SK-N-SH treated with all-trans-retinoic acid at 6 μM for 48 hours (cell line): ENCODE results near the gene SHC1.

Experiments
- ATAC-seq: fragments of 200-7000 bp; cut with Tn5 transposase; 3 replicates; pipeline ENCODE4 v1.9.1; 2020; ENCODE audit warnings: mild to moderate bottlenecking, moderate library complexity
- ARNTL ChIP-seq: fragments of 450-650 bp; formaldehyde crosslinking; IDR thresholded peaks from 2 replicates; pipeline ENCODE4 v1.5.0; 2020; ENCODE audit warnings: low read depth, mild to moderate bottlenecking, moderate library complexity, borderline replicate concordance
- CSDC2 ChIP-seq: fragments of 250-450 bp; sonication (Bioruptor Pico); IDR thresholded peaks from 2 replicates; pipeline ENCODE4 v1.5.0; 2020; ENCODE audit warnings: mild to moderate bottlenecking, moderate library complexity
- ESRRG ChIP-seq: fragments of 250-450 bp; sonication (Bioruptor Pico); IDR thresholded peaks from 2 replicates; pipeline ENCODE4 v1.6.1; 2021; ENCODE audit warnings: mild to moderate bottlenecking
- GLIS3 ChIP-seq: fragments of 250-450 bp; sonication (Bioruptor Pico); IDR thresholded peaks from 2 replicates; pipeline ENCODE4 v1.5.0; 2020; ENCODE audit warnings: mild to moderate bottlenecking, moderate library complexity
- ISL1 ChIP-seq: fragments of 250-450 bp; sonication (Bioruptor Pico); IDR thresholded peaks from 2 replicates; pipeline ENCODE4 v2.1.2; 2022; ENCODE audit warnings: mild to moderate bottlenecking, moderate library complexity
- OSR1 ChIP-seq: fragments of 250-450 bp; sonication (Bioruptor Pico); IDR thresholded peaks from 2 replicates; pipeline ENCODE4 v1.8.0; 2022; ENCODE audit warnings: moderate library complexity, mild to moderate bottlenecking, inconsistent platforms
- RARB ChIP-seq: fragments of 250-450 bp; sonication (Bioruptor Pico); IDR thresholded peaks from 2 replicates; pipeline ENCODE4 v1.8.0; 2021; ENCODE audit warnings: mild to moderate bottlenecking, moderate library complexity
- SNAI2 ChIP-seq: fragments of 250-450 bp; sonication (Bioruptor Pico); IDR thresholded peaks from 2 replicates; pipeline ENCODE4 v1.5.0; 2020; ENCODE audit warnings: mild to moderate bottlenecking, moderate library complexity
- TCF4 ChIP-seq: fragments of 250-450 bp; sonication (Bioruptor Pico); IDR thresholded peaks from 2 replicates; pipeline ENCODE4 v1.8.0; 2021; ENCODE audit warnings: mild to moderate bottlenecking, moderate library complexity, borderline replicate concordance
- TOX ChIP-seq: fragments of 250-450 bp; sonication (Bioruptor Pico); IDR thresholded peaks from 2 replicates; pipeline ENCODE4 v1.8.0; 2021; ENCODE audit warnings: mild to moderate bottlenecking, moderate library complexity, borderline replicate concordance
- ZC3H10 ChIP-seq: fragments of 250-450 bp; sonication (Bioruptor Pico); IDR thresholded peaks from 2 replicates; pipeline ENCODE4 v1.5.1; 2021; ENCODE audit warnings: mild to moderate bottlenecking, moderate library complexity
- ZFP3 ChIP-seq: fragments of 250-450 bp; sonication (Bioruptor Pico); IDR thresholded peaks from 2 replicates; pipeline ENCODE4 v1.5.0; 2020; ENCODE audit warnings: mild to moderate bottlenecking, moderate library complexity
- ZFP30 ChIP-seq: fragments of 450-650 bp; formaldehyde crosslinking; IDR thresholded peaks from 2 replicates; pipeline ENCODE4 v1.5.0; 2022; ENCODE audit warnings: mild to moderate bottlenecking, moderate library complexity
- ZNF565 ChIP-seq: fragments of 450-650 bp; formaldehyde crosslinking; conservative IDR thresholded peaks from 2 replicates; pipeline ENCODE4 v1.5.0; 2020; ENCODE audit warnings: low read depth, mild to moderate bottlenecking, moderate library complexity
- ZNF70 ChIP-seq: fragments of 450-650 bp; formaldehyde crosslinking; IDR thresholded peaks from 2 replicates; pipeline ENCODE4 v1.5.0; 2020; ENCODE audit warnings: mild to moderate bottlenecking, moderate library complexity
- ZNF8 ChIP-seq: fragments of 450-650 bp; formaldehyde crosslinking; IDR thresholded peaks from 2 replicates; pipeline ENCODE4 v1.5.0; 2020; ENCODE audit warnings: mild to moderate bottlenecking, moderate library complexity
- TF ChIP-seq, protein P1 (sequence below): fragments of 250-450 bp; sonication (Bioruptor Pico); IDR thresholded peaks from 2 replicates; pipeline ENCODE4 v1.5.1; 2021; ENCODE audit warnings: mild to moderate bottlenecking, moderate library complexity
- TF ChIP-seq, protein P2 (sequence below): fragments of 250-450 bp; sonication (Bioruptor Pico); IDR thresholded peaks from 2 replicates; pipeline ENCODE4 v1.5.1; 2020; ENCODE audit warnings: low read depth, mild to moderate bottlenecking, moderate library complexity
- TF ChIP-seq, protein P3 (sequence below): fragments of 250-450 bp; sonication (Bioruptor Pico); IDR thresholded peaks from 2 replicates; pipeline ENCODE4 v1.5.0; 2020; ENCODE audit warnings: mild to moderate bottlenecking, moderate library complexity
- TF ChIP-seq, protein P4 (sequence below): fragments of 250-450 bp; sonication (Bioruptor Pico); IDR thresholded peaks from 2 replicates; pipeline ENCODE4 v1.8.0; 2021; ENCODE audit warnings: low read depth, mild to moderate bottlenecking, moderate library complexity, borderline replicate concordance

The SHC1 gene

DNA sequence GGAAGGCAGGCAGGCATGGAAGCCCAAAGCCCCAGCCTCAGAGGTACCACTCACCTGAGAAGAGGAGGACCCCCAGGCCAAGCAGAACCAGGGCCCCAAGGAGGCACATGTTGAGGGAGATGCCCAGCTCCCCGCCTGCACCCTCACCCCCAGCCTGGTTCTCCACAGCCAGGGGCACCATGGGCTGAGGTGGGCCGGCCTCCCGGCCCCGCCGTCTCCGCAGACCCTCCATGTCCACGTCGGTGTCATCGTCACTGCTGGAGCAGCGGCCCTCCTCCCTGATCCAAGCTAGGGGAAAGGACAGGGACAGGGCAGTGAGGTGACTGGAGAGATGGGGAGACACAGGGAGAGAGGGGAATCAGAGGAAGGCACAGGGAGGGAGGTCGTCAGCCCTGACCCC lies 22.5 kb downstream of the SHC1 start (continued):
- TF ChIP-seq ZNF565 (CRISPR knock-in tag) (no peak), OSR1 (CRISPR knock-in tag) (no peak), ZFP3 (CRISPR knock-in tag) (no peak)
- TF ChIP-seq, protein P1, sequence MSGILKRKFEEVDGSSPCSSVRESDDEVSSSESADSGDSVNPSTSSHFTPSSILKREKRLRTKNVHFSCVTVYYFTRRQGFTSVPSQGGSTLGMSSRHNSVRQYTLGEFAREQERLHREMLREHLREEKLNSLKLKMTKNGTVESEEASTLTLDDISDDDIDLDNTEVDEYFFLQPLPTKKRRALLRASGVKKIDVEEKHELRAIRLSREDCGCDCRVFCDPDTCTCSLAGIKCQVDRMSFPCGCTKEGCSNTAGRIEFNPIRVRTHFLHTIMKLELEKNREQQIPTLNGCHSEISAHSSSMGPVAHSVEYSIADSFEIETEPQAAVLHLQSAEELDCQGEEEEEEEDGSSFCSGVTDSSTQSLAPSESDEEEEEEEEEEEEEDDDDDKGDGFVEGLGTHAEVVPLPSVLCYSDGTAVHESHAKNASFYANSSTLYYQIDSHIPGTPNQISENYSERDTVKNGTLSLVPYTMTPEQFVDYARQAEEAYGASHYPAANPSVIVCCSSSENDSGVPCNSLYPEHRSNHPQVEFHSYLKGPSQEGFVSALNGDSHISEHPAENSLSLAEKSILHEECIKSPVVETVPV, result no peak
- TF ChIP-seq, all 23 proteins: peak for 0

DNA sequence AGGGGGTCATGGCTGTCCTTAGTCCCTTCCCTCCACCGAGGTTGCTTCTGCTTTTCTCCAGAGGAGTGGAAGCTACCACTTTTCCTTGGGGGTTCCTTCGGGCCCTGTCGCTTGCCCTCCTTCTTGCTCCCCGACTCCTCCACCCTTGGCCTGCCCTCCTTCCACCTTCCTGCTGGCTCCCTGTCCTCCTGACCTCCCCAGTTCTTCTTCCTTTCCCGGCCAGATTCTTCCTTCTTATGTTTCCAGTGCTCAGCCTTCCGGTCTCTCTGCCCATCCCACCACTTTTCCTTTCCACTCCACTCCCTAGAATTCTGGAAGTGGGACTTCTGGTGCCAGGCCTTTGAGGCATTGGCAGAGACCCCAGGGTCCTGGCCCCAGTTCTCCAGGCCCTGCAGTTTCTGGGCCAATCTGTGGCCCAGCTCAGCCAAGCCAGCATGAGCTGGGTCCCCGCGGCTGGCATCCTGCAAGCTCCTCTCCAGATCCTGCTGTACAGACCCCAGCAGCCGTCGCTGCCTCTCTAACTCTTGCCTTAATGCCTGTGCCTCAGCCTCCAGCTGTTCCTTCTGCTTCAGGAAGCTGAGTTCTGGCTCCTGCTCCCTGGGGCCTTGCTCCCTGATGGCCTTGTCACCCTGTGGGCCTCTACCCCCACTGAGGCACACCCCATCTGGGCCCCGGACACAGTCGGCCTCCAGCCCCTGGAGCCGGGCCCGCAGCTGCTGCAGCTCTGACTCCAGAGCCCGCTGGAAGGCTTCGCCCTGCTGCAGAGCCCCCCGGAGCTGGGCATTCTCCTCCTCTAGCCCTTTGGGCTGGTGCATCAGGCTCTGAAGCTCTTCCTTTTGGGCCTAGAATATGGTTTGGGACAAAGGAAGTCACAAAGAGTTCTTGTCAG lies 24.3 kb downstream of the SHC1 start:
- no peak for ATAC-seq
- TF ChIP-seq RARB (CRISPR knock-in tag) (no peak), ZFP3 (CRISPR knock-in tag) (no peak), TOX (CRISPR knock-in tag) (no peak), OSR1 (CRISPR knock-in tag) (no peak), ARNTL (no peak)

DNA sequence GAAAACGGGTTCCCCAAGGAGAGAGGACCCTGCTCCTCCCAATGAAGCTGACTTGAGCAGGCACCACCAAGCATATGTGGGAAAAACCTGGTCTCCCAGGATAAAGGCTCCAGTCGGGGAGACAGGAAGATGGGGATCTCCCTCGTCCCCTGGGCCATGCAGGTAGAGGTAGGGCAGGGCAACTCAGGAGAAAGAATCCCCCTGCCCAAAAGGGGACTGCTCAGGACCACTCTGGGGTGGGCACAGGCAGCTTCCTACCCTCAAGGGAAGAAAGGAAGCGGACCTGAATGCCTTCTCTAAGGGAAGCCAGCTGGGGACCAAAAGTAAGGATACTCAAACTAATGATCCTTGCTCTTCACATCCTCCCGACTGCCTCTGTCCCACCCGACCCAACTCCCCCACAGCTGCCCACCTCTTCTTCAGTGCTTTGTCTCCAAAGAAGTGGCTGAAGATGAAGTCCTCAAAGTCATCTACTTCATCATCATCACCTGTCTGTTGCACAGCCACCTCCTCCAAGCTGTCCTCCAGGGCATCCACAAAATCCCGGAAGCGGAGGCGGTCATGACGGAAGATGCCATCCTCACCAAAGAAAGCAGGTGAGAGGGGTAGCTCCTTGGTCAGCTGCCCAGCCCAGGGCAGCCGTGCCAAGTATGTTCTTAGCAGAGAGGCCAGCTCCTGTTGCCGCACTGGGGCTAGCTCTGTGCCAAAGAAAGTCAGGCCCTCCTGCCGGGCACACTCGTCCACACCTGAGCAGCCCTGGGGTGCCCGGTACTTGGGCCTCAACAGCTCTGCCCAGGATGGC lies 25.2 kb downstream of the SHC1 start:
- no peak for ATAC-seq
- no peak for TF ChIP-seq ARNTL
- TF ChIP-seq, protein P2, sequence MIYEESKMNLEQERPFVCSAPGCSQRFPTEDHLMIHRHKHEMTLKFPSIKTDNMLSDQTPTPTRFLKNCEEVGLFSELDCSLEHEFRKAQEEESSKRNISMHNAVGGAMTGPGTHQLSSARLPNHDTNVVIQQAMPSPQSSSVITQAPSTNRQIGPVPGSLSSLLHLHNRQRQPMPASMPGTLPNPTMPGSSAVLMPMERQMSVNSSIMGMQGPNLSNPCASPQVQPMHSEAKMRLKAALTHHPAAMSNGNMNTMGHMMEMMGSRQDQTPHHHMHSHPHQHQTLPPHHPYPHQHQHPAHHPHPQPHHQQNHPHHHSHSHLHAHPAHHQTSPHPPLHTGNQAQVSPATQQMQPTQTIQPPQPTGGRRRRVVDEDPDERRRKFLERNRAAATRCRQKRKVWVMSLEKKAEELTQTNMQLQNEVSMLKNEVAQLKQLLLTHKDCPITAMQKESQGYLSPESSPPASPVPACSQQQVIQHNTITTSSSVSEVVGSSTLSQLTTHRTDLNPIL, result no peak
- TF ChIP-seq ZFP30 (CRISPR knock-in tag), result no peak
- TF ChIP-seq, protein P3, sequence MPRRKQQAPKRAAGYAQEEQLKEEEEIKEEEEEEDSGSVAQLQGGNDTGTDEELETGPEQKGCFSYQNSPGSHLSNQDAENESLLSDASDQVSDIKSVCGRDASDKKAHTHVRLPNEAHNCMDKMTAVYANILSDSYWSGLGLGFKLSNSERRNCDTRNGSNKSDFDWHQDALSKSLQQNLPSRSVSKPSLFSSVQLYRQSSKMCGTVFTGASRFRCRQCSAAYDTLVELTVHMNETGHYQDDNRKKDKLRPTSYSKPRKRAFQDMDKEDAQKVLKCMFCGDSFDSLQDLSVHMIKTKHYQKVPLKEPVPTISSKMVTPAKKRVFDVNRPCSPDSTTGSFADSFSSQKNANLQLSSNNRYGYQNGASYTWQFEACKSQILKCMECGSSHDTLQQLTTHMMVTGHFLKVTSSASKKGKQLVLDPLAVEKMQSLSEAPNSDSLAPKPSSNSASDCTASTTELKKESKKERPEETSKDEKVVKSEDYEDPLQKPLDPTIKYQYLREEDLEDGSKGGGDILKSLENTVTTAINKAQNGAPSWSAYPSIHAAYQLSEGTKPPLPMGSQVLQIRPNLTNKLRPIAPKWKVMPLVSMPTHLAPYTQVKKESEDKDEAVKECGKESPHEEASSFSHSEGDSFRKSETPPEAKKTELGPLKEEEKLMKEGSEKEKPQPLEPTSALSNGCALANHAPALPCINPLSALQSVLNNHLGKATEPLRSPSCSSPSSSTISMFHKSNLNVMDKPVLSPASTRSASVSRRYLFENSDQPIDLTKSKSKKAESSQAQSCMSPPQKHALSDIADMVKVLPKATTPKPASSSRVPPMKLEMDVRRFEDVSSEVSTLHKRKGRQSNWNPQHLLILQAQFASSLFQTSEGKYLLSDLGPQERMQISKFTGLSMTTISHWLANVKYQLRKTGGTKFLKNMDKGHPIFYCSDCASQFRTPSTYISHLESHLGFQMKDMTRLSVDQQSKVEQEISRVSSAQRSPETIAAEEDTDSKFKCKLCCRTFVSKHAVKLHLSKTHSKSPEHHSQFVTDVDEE (CRISPR knock-in tag), result no peak
- TF ChIP-seq RARB (CRISPR knock-in tag), result no peak
- TF ChIP-seq GLIS3 (CRISPR knock-in tag), result no peak
- no peak for TF ChIP-seq TCF4 (CRISPR knock-in tag)
- TF ChIP-seq SNAI2, result no peak
- TF ChIP-seq ESRRG (CRISPR knock-in tag), result no peak
- no peak for TF ChIP-seq CSDC2 (CRISPR knock-in tag)
- TF ChIP-seq ZNF70, result no peak
- no peak for TF ChIP-seq ISL1 (CRISPR knock-in tag)
- TF ChIP-seq ZC3H10 (CRISPR knock-in tag), result no peak
- no peak for TF ChIP-seq ZNF8
- TF ChIP-seq, protein P1, result no peak
- TF ChIP-seq, protein P4, sequence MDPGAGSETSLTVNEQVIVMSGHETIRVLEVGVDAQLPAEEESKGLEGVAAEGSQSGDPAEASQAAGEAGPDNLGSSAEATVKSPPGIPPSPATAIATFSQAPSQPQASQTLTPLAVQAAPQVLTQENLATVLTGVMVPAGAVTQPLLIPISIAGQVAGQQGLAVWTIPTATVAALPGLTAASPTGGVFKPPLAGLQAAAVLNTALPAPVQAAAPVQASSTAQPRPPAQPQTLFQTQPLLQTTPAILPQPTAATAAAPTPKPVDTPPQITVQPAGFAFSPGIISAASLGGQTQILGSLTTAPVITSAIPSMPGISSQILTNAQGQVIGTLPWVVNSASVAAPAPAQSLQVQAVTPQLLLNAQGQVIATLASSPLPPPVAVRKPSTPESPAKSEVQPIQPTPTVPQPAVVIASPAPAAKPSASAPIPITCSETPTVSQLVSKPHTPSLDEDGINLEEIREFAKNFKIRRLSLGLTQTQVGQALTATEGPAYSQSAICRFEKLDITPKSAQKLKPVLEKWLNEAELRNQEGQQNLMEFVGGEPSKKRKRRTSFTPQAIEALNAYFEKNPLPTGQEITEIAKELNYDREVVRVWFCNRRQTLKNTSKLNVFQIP (CRISPR knock-in tag), result no peak
- TF ChIP-seq ZNF565 (CRISPR knock-in tag), result no peak
